Fibroblast of peridontal ligament (primary cell): ENCODE measurements around the gene FCHSD2.

Source experiments
- DNase-seq: peaks from one replicate; pipeline ENCODE4 v3.0.0-alpha.2; 2010; ENCODE audit errors: extremely low read depth

Gene FCHSD2

GRCh38 chr11:73172992-73173656 lies 31.0 kb upstream of the FCHSD2 start:
- DNase-seq = no peak

GRCh38 chr11:73171436-73172161 lies 29.5 kb upstream of the FCHSD2 start:
- peak; percentile 35 for DNase-seq

- no peak for DNase-seq
These were observed 28.0 kb upstream of the FCHSD2 start for GRCh38 chr11:73170140-73170539.

DNA sequence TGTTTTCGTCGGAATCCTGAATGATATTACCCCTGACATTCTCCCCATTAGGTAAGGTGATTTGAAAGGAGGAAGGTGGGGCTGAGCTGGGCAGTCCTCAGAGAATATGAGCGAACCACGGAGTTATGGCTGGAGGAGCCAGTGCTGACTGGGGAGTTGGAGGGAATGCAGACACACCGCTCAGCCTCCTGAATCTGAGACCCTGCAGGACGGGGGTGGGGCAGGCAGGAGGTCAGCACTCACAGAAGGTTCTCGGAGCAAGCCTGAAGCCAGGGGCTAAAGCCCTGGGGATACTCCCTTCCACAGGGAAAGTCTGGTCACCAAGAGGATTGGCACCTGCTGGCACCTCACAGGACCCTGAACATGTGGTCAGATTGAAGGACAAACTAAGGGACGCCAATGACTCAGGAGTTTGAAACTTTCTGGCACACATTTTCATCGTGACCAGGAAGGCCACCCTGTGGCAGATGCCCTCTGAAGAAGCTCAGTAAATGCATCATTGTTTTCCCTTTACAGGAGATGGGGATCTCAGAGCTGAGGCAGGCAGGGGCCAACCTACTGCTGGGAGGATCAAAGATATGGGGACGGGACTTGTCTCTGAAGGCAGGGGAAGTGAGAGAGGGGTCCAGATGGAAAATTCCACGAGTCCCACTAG lies 26.9 kb upstream of the FCHSD2 start:
- DNase-seq = no peak

- no peak for DNase-seq
These were observed 25.3 kb upstream of the FCHSD2 start for GRCh38 chr11:73167363-73167954.

- DNase-seq = no peak
These were observed 22.9 kb upstream of the FCHSD2 start for GRCh38 chr11:73164803-73165540.

DNA sequence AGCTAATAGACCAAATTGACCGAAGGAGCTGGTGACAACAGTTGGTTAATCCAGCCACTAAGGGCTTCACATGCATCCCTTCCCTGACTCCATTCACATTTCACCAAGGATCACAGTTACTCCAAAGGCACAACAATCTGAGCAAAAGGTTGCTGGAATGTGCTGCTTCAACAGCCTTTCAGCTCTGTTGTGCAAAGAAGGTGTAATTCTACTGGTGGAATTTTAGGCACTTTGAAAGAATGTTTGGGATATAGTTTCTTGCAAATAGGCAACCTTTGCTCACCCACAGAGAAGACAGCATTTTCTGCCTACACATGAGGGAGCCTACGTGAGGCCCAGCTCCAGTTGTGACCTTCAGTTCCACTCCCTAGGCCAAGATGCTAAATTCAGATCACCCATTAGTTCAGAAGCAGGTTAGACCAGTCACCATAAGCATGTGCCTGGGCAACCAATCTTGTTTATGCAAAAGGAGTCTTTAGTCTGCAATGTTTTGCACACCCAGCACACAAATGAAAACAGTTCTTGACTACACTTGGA lies 21.6 kb upstream of the FCHSD2 start:
- DNase-seq = no peak

GRCh38 chr11:73162196-73162740 lies 20.1 kb upstream of the FCHSD2 start:
- no peak for DNase-seq

GRCh38 chr11:73160005-73160760 lies 18.1 kb upstream of the FCHSD2 start:
- DNase-seq = no peak

DNA sequence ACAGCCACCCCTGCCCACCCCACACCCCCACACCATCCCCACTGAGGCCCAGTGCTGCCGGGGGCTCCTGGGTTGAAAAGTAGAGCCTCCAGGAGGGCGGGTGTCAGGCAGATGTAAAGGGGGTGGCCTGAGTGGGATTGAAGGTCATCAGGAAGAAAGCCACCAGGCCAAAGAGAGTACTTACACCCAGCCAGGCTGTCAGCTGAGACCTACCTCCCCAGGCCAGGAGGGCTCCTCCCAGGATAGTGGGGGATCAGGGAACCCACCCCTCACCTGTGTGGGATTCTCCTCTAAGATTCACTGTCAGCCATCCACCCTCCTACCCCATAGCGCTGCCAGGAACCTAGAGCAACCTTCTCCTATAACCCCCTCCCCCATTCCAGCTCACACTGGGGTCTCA lies 17.2 kb upstream of the FCHSD2 start:
- no peak for DNase-seq

DNA sequence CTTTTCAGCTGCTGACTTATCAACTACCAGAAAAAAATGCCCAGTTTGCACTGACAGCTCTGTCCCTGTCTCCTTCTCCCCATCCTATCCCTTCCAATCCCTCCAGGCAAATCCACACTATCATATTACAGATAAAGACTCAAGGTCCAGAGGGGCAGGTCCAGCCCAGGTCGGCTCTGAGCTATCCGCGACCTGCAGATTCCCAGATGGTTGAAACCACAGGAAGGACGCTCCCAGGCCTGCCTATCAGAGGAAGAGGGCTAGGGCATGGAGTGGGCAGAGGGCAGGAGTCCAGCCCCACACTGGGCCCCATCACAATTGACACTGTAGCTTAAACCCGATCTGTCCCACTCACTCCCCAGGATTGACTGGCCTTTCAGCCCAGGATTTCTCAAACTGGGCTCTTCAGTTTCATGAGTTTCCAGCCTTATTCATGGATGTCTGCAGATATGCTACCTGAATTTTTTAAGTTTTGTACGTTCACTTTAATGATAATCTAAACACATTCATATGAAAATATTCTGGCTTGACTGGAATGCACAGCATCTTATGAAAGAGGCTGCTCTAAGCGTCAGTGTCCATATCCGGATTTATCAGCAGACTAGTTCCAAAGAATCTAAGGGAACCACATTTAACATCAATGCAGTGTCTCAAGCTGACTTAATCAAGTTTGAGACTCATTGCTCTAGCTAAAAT lies 16.4 kb upstream of the FCHSD2 start:
- DNase-seq = peak; percentile 89

GRCh38 chr11:73157101-73158010 lies 15.2 kb upstream of the FCHSD2 start:
- DNase-seq = peak; percentile 77

- no peak for DNase-seq
These were observed 14.6 kb upstream of the FCHSD2 start for GRCh38 chr11:73156686-73157085.

- no peak for DNase-seq
These were observed 14.0 kb upstream of the FCHSD2 start for GRCh38 chr11:73156114-73156513.

DNA sequence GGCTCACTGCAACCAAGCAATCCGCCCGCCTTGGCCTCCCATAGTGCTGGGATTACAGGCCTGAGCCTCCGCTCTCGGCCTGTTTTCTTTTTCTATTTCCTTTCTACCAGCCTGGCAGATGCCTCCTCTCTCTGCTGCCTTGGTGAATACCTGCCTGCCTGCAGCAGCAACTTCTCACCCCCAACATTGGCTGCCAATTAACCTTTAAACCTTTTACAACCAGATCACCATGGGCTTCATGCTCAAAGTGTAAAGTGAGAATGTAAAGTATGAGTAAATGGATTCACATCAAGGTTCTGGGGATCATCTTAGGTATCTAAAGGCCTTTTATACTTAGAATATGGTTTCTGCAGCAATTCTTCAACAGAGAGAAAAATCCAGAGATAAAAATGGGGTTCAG lies 13.0 kb upstream of the FCHSD2 start:
- no peak for DNase-seq

DNA sequence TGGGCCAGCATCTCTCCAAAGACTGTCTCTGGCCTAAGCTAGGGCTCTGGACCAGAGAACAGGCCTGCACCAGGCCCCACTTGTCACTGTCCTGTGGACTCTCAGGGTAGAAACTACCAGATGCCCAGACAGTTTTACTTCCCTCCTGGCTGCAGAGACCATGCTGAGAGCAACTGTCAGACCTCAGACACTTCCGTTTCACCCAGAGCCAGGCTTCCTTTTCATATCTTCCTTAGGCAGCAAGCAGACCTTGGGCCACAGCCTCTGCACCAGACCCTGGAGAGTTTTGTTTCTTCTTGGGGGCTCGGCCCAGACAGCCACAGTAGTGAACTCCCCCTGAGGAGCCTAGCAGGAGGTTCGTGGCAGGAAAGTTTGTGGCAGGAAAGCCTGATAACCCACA lies 12.1 kb upstream of the FCHSD2 start:
- no peak for DNase-seq

GRCh38 chr11:73152861-73153483 lies 10.9 kb upstream of the FCHSD2 start:
- no peak for DNase-seq

DNA sequence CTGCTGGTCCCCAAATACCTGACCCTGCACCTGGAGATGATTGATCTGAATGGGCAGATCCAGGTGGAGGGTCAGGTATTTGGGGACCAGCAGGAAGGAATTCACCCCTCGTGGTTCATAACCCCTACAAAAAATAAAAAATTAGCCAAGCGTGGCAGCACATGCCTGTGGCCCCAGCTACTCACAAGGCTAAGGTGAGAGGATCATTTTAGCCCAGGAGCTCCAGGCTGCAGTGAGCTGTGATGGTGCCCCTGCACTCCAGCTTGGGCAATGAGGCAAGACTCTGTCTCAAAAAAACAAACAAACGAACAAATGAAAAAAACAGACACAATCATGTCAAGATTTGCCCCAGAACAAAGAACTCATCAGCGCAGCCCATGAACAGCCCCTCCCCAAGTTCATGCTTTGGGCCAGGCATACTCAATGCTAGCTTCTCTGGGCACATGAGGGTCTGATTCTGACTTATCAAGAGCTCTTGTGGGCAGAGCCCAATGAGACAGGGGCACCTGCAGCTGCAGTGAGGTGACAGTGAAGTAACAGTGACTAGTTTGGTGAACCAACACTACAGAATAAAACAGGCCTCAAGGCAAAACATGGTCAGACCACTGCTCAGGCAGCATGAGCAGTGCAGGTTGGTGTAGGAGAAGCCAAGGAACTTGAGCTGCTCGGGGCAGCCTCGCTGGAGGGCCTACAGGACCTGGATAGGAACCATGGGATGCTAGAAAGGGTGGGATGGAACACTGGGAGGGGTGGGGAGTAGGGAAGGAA lies 10.2 kb upstream of the FCHSD2 start:
- DNase-seq = no peak
